Neural crest cell (in vitro differentiated cells): ENCODE measurements around the gene RAB25. TPM values are rescaled to one million over a fixed set of nuclear protein-coding genes. Genes with fewer than 3 reads are reported as not detected.
"Not testable (repeated sequence)": the region's sequence is repeated elsewhere in the genome, so short reads cannot be mapped to it uniquely, and the experiment has no call there.

ENCODE experiments used
- DNase-seq: peaks from one replicate; pipeline ENCODE4 v3.0.0; 2021; ENCODE audit warnings: low read depth, mixed read lengths, low spot score
- H3K27ac Mint-ChIP-seq: one replicate; pipeline ENCODE4 v1.8.0; 2021; ENCODE audit warnings: mild to moderate bottlenecking, mixed read lengths; ENCODE audit not compliant: unreplicated experiment
- H3K27me3 Mint-ChIP-seq: 2 replicates; pipeline ENCODE4 v1.8.0; 2021; ENCODE audit warnings: low read depth, mild to moderate bottlenecking, mixed read lengths
- H3K36me3 Mint-ChIP-seq: 2 replicates; pipeline ENCODE4 v1.8.0; 2021; ENCODE audit warnings: low read depth, mild to moderate bottlenecking, mixed read lengths
- H3K4me1 Mint-ChIP-seq: 2 replicates; pipeline ENCODE4 v1.8.0; 2021; ENCODE audit warnings: mixed read lengths
- H3K4me3 Mint-ChIP-seq: one replicate; pipeline ENCODE4 v1.8.0; 2021; ENCODE audit warnings: mild to moderate bottlenecking, mixed read lengths
- H3K9me3 Mint-ChIP-seq: 2 replicates; pipeline ENCODE4 v1.8.0; 2021; ENCODE audit warnings: mixed read lengths
- CTCF ChIP-seq: fragments of 200-600 bp; sonication (generic); conservative IDR thresholded peaks from 2 replicates; pipeline ENCODE4 v1.5.0; 2021; ENCODE audit warnings: antibody characterized with exemption, mild to moderate bottlenecking
- total RNA-seq: library from RNA; stranded (reverse); gene quantifications from 2 replicates; pipeline ENCODE4 v1.2.1, GENCODE V29; 2021

The RAB25 gene
- total RNA-seq, 1 donor from 2014 or later, result not detected

GRCh38 chr1:156021093-156021428, 39.9 kb upstream of the RAB25 start:
- Mint-ChIP-seq H3K4me3 (peak overlapping the region; percentile 99), H3K9me3 (no peaks in the 10 kb centered on the region), H3K36me3 (peaks cover 15% of the 10 kb centered on the region), H3K27me3 (no peaks in the 10 kb centered on the region), H3K4me1 (peaks cover 44% of the 10 kb centered on the region), H3K27ac (peak overlapping the region; percentile 98)
- TF ChIP-seq CTCF, result no peak
- DNase-seq, result no peak

- Mint-ChIP-seq H3K4me3 (peak overlapping the region; percentile 43), H3K9me3 (no peaks in the 10 kb centered on the region), H3K27me3 (no peaks in the 10 kb centered on the region), H3K4me1 (peaks cover 41% of the 10 kb centered on the region), H3K36me3 (peaks cover 10% of the 10 kb centered on the region), H3K27ac (no peak overlapping the region)
- no peak for DNase-seq
- TF ChIP-seq CTCF, result no peak
Observed at GRCh38 chr1:156021954-156022353, 39.0 kb upstream of the RAB25 start.

GRCh38 chr1:156024801-156025200, 36.2 kb upstream of the RAB25 start:
- Mint-ChIP-seq H3K9me3 (no peaks in the 10 kb centered on the region), H3K4me1 (peaks cover 35% of the 10 kb centered on the region), H3K27me3 (no peaks in the 10 kb centered on the region), H3K36me3 (peaks cover under 1% of the 10 kb centered on the region), H3K4me3 (no peak overlapping the region), H3K27ac (no peak overlapping the region)
- no peak for DNase-seq
- no peak for TF ChIP-seq CTCF

GRCh38 chr1:156025876-156026275, 35.1 kb upstream of the RAB25 start:
- Mint-ChIP-seq H3K27me3 (no peaks in the 10 kb centered on the region), H3K27ac (no peak overlapping the region), H3K4me1 (peaks cover 26% of the 10 kb centered on the region), H3K4me3 (peak overlapping the region; percentile 54), H3K9me3 (no peaks in the 10 kb centered on the region), H3K36me3 (no peaks in the 10 kb centered on the region)
- DNase-seq, result peak; percentile 62
- peak; percentile 71 for TF ChIP-seq CTCF

GRCh38 chr1:156026588-156026987, 34.4 kb upstream of the RAB25 start:
- no peaks in the 10 kb centered on the region for H3K36me3 Mint-ChIP-seq
- DNase-seq, result no peak
- H3K9me3 Mint-ChIP-seq, result no peaks in the 10 kb centered on the region
- no peak for TF ChIP-seq CTCF
- H3K27me3 Mint-ChIP-seq, result no peaks in the 10 kb centered on the region
- peaks cover 24% of the 10 kb centered on the region for H3K4me1 Mint-ChIP-seq
- H3K27ac Mint-ChIP-seq, result no peak overlapping the region
- H3K4me3 Mint-ChIP-seq, result no peak overlapping the region

GRCh38 chr1:156033011-156033410, 27.9 kb upstream of the RAB25 start:
- Mint-ChIP-seq H3K9me3 (no peaks in the 10 kb centered on the region), H3K27me3 (no peaks in the 10 kb centered on the region), H3K4me3 (no peak overlapping the region), H3K27ac (no peak overlapping the region), H3K4me1 (peaks cover 8% of the 10 kb centered on the region), H3K36me3 (no peaks in the 10 kb centered on the region)
- TF ChIP-seq CTCF, result no peak
- no peak for DNase-seq

GRCh38 chr1:156034991-156035390, 26.0 kb upstream of the RAB25 start:
- not testable (repeated sequence) for DNase-seq, H3K4me3 Mint-ChIP-seq, H3K4me1 Mint-ChIP-seq, H3K27me3 Mint-ChIP-seq, H3K36me3 Mint-ChIP-seq, H3K9me3 Mint-ChIP-seq, H3K27ac Mint-ChIP-seq
